ENCODE data around the gene UNC80.
"Not testable (repeated sequence)": the region's sequence is repeated elsewhere in the genome, so short reads cannot be mapped to it uniquely, and the experiment has no call there.

Gene UNC80

GRCh38 chr2:209771474-209772289 lies at the start of gene UNC80:
UNC80 (plus strand) TSS chr2:209771832; CDS start chr2:209772073, 241 bp downstream.
- DNase-seq: peak; percentile 55

DNA sequence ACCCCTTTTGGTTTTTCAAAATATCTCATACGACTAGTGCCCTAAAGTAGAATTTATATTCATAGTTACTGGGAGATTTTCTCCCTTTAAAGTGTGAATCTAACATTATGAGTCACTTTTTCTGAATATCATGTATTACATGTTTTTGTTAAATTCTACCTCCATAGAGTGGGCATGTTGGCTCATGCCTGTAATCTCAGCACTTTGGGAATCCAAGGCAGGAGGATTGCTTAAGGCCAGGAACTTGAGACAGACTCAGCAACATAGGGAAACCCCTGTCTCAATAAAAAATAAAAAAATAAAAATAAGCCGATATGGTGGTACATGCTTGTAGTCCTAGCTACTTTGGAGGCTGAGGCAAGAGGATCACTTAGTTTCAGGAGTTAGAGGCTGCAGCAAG lies 45.3 kb upstream of the UNC80 start:
- DNase-seq: no peak

DNA sequence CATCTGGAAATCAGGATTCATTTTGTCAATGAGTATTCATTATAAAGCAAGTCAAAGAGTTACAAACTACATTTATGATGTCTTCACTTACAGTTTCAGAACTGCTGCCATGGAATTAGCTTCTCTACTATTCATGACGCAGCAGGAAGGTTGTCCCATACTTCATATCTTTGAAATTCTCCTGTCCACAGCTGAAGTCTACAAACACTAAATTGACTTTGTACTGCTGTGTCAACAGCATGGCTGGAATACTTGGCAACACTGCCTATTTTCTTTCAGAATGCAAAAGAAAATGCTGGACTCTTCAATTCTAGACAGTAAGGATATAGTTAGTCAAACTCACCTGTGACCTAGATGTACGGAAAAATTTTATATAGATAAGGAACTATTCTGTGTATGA lies 44.6 kb upstream of the UNC80 start:
- no peak for DNase-seq

DNA sequence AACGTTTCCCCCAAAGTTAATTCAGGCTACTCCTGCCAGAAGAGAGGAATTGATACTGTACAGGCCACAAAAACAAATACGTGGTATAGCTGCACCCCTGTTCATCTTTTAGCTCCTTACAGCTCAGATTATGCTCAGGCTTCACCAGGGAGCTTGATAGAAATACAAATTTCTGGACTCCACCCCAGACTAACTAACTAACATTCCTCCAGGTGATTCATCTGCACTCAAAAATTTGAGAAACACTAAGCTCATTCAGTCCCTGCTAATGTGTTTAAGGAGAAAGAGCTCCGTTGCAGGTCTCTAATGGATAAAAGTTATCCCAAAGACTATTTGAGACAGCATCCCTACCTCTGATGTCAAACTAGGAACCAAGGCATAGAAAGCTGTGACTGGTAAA lies 36.8 kb upstream of the UNC80 start:
- no peak for DNase-seq

DNA sequence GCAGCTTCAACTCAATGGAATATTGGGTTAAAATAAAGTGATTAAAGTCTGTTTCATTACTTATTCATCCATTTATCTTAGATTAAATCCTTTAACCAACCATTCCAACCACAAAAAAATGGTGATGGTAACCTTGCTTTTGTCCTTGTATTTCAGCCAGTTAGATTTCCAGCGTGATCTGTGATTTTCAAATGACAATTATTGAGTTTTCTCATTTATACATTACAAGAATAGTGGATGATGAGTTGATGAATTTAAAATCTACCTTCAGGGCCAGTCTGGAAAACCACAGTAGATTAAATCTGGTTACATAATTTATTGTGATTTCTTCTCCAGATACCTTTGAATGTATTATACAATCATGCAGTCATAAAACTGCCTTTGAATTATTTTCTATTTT lies 29.7 kb upstream of the UNC80 start:
- no peak for DNase-seq

DNA sequence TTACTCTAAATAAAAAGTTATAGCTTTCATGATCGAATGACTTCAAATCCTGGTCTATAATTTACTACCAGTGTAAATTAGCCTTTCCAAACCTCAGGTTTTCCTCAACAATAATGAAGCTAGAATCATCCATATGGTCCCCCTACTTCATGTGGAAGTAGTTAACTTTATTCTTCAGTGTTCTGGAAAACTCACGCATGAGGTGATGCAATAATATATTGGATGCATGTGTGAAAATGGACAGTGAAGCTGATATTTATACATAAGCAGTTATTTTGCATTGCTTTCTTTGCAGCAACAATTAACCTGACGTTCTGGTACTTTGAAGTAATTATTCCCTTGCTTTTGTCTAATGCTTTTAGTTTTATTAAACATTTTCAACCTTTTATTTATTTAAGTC lies 18.6 kb upstream of the UNC80 start:
- no peak for DNase-seq

- DNase-seq: no peak
These were observed 14.5 kb upstream of the UNC80 start for GRCh38 chr2:209757163-209757562.

- no peak for DNase-seq
These were observed 10.1 kb upstream of the UNC80 start for GRCh38 chr2:209761566-209761965.

GRCh38 chr2:209762563-209762962 lies 9.1 kb upstream of the UNC80 start:
- DNase-seq: no peak

- no peak for DNase-seq
These were observed 8.5 kb upstream of the UNC80 start for GRCh38 chr2:209763106-209763505.

DNA sequence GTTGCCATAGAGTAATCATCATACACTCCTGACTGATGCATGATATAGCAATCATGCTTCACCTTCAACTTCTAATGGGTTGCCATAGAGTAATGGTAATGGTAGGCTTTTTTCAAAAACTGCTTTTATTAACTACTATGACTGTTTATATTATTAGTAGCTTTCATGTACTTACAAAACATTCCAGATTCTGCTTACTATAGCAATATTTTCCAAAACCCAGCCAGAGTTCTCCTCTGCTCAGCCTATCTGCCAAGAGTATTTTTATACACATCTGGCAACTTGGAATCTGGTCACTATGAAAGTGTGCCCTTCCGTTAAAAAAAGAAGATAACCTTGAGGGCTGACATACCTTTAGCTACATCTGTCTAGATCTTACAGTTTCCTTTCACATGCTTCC lies 5.0 kb upstream of the UNC80 start:
- no peak for DNase-seq

DNA sequence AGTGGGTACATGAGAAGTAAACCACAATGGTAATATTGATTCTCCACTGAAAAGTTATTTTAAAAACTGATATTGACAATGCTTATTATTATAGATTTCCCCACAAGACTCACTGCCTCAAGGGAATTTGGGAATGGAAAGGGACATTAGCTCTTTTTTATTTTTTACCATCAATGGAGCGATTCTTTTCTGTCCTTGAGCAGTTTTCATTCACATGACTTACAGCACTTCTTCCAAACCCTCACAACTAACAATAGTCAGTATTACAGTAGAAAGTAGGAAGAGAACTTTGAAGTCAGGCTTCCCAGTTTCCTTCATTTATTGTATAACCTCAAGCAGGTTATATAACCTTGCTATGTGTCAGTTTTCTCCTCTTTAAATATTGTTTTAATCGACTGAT lies 4.3 kb upstream of the UNC80 start:
- no peak for DNase-seq

- no peak for DNase-seq
These were observed 3.1 kb upstream of the UNC80 start for GRCh38 chr2:209768557-209768956.

DNA sequence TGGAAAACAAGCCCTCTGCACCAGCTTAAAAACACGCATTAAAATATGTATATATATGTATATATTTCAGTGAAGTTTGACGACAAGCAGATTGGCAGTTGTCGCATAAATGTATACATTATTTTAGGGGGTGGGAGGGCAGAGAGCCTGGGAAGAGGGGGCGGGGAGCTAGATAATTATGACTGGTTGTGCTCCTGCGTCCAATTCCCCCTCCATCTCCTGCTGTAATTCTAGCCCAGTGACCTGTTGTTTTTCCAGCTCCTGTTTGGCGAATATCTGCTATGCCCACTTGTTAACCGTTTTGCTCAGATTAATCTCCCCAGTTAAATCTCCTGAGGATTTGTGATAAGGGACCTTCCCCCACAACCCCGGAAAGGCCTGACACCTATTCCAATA lies 656 bp downstream of the UNC80 start:
- DNase-seq: no peak

- DNase-seq: no peak
These were observed 1.7 kb downstream of the UNC80 start for GRCh38 chr2:209773377-209773776.

DNA sequence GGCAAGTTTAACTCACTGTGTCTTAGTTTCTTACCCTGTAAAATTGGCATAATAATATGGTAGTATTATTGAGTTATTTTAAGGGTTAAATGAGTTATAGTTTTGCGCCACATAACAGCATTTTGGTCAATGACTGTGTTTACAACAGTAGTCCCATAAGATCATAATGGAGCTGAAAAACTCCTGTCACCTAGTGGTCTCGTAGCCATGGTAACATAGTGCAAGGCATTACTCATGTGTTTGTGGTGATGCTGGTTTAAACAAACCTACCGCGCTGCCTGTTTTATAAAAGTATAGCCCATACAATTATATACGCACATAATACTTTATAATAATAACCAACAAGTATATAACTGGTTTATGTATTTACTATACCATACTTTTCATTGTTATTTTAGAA lies 15.8 kb downstream of the UNC80 start:
- DNase-seq: no peak

DNA sequence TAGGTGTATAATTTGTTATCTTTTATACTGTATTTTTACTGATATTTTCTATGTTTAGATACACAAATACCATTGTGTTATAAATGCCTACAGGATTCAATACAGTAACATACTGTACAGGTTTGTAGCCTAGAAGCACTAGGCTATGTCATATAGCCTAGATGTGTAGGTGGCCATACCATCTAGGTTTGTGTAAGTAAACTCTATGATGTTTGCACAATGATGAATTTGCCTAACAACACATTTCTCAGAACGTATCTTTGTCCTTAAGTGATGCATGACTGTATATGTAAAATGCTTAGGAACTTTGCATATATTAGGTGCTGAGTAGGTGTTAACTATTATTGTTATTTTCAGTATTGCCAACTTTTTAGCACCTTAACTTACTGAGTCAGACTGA lies 17.3 kb downstream of the UNC80 start:
- no peak for DNase-seq

GRCh38 chr2:209790066-209790728 lies 18.6 kb downstream of the UNC80 start:
- no peak for DNase-seq

GRCh38 chr2:209791151-209791550 lies 19.5 kb downstream of the UNC80 start:
- DNase-seq: no peak

DNA sequence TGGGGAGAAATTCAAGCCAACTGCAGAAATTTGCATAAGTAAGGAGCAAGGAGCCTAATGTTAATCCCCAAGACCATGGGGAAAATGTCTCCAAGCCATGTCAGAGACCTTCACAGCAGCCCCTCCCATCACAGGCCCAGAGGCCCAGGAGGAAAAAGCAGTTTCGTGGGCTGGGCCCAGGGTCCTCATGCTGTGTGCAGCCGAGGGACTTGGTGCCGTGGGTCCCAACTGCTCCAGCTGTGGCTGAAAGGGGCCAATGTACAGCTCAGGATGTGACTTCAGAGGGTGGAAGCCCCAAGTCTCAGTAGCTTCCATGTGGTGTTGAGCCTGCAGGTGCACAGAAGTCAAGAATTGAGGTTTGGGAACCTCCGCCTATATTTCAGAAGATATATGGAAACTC lies 23.8 kb downstream of the UNC80 start:
- not testable (repeated sequence) for DNase-seq

GRCh38 chr2:209805351-209805750 lies 33.7 kb downstream of the UNC80 start:
- no peak for DNase-seq

DNA sequence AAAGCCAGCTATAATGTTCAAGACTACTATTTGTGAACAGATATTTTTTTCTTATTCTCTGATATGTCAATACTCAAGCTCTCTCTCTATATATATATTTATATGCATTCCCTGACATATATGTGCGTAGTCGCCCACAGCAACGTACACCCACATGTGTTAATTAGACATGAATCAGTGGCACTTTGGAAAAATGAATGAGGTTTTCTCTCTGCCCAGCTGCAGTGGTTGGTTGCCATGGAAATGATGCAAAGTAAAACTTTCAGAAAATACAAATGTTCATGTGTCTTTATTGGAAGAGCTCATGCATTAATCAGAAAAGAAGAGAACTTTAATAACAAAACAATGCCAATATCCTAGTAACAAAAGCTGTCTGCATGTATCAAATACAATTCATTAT lies 34.7 kb downstream of the UNC80 start:
- no peak for DNase-seq

- no peak for DNase-seq
These were observed 36.9 kb downstream of the UNC80 start for GRCh38 chr2:209808521-209808920.

- no peak for DNase-seq
These were observed 37.6 kb downstream of the UNC80 start for GRCh38 chr2:209809256-209809655.

GRCh38 chr2:209817844-209818271 lies 46.2 kb downstream of the UNC80 start:
- DNase-seq: no peak

Data from fibroblast of skin of right quadriceps (primary cell).